Measurements from ENCODE around the gene RXRA. TPM values are rescaled to one million over a fixed set of nuclear protein-coding genes. Genes with fewer than 3 reads are reported as not detected.

Gene RXRA
- total and polyA plus RNA-seq, 2 of the 4 experiments (the other 2 are of a cell fraction): 7.5 to 17.9 TPM

- H2AK9ac ChIP-seq (replicated peaks; ENCODE audit: low read depth, low read length, poor library complexity): no peak overlapping the region
- no peaks in the 10 kb centered on the region for H3K79me1 ChIP-seq (ENCODE audit: low read depth in 1 of 2, low read length in 2 of 2)
- no peak overlapping the region for H3K14ac ChIP-seq (replicated peaks; ENCODE audit: low read depth, low read length)
- no peak overlapping the region for H3K4ac ChIP-seq (ENCODE audit: low read depth, low read length)
- H4K8ac ChIP-seq (ENCODE audit: low read depth in 2 of 2, low read length in 2 of 2): no peak overlapping the region
- no peak overlapping the region for H2BK5ac ChIP-seq (ENCODE audit: low read depth, low read length, poor library complexity, severe bottlenecking)
- H2BK20ac ChIP-seq (ENCODE audit: low read depth, low read length): no peak overlapping the region
- H3K4me3 ChIP-seq (ENCODE audit: insufficient read depth, low read depth, low read length): no peak overlapping the region
- peaks cover 16% of the 10 kb centered on the region for H3K9me1 ChIP-seq (ENCODE audit: insufficient read depth, low read length)
- H2AK5ac ChIP-seq (ENCODE audit: low read depth, low read length): 0 out of 2 replicates have a peak overlapping the region, but pooled peaks have one; percentile 16
- no peak overlapping the region for H3K23ac ChIP-seq (ENCODE audit: low read depth, low read length)
- no peak overlapping the region for H2AFZ ChIP-seq (replicated peaks; ENCODE audit: low read length, poor library complexity)
- H4K91ac ChIP-seq (ENCODE audit: insufficient read depth, low read depth, low read length): no peak overlapping the region
- H3K18ac ChIP-seq (ENCODE audit: low read depth, low read length): no peak overlapping the region
- H4K20me1 ChIP-seq (ENCODE audit: insufficient read depth, low read length): peaks cover 3% of the 10 kb centered on the region; the same call in 1 of the 2 replicates
- ATAC-seq (ENCODE audit: low read depth) (no peak), DNase-seq (no peak)
- TF ChIP-seq MXI1 (IDR thresholded peaks at IDR 0.05; ENCODE audit: borderline replicate concordance, low read depth, low read length): no peak
- no peak for TF ChIP-seq RFX5 (IDR thresholded peaks at IDR 0.05; ENCODE audit: low read depth, low read length)
- TF ChIP-seq CHD1 (IDR thresholded peaks at IDR 0.05; ENCODE audit: low read depth, low read length): no peak
- TF ChIP-seq MAFK (IDR thresholded peaks at IDR 0.05; ENCODE audit: low read depth, low read length): no peak
- TF ChIP-seq, protein P1, sequence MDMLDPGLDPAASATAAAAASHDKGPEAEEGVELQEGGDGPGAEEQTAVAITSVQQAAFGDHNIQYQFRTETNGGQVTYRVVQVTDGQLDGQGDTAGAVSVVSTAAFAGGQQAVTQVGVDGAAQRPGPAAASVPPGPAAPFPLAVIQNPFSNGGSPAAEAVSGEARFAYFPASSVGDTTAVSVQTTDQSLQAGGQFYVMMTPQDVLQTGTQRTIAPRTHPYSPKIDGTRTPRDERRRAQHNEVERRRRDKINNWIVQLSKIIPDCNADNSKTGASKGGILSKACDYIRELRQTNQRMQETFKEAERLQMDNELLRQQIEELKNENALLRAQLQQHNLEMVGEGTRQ (IDR thresholded peaks at IDR 0.05; ENCODE audit: low read depth, low read length): no peak
- peaks cover 40% of the 10 kb centered on the region for H3K4me1 ChIP-seq (ENCODE audit: control insufficient read depth, insufficient read depth, low read length)
- H3K9ac ChIP-seq (ENCODE audit: low read depth, low read length): no peak overlapping the region
- no peaks in the 10 kb centered on the region for H3K27me3 ChIP-seq (ENCODE audit: control insufficient read depth, insufficient read depth, low read length)
- no peak overlapping the region for H3K56ac ChIP-seq (ENCODE audit: extremely low read depth, insufficient read depth, low read length)
- no peak overlapping the region for H4K5ac ChIP-seq (ENCODE audit: low read depth, low read length)
- CTCF ChIA-PET: no interaction called here
- H2BK120ac ChIP-seq (ENCODE audit: low read depth, low read length): no peak overlapping the region
- no peaks in the 10 kb centered on the region for H3K9me3 ChIP-seq (ENCODE audit: control insufficient read depth, insufficient read depth, low read length)
- BruUV-seq (replicated peaks): no TSS peak
- H3K36me3 ChIP-seq (ENCODE audit: control insufficient read depth, insufficient read depth, low read length): no peaks in the 10 kb centered on the region
- H3K4me2 ChIP-seq (ENCODE audit: low read depth, low read length): no peak overlapping the region
- intact Hi-C loops (cut with micrococcal nuclease): loop anchor here (10.0 kb wide), 1 partner anchor 257 kb away; the partner anchor contains the start of gene BRD3
- no peak overlapping the region for H3K27ac ChIP-seq (ENCODE audit: insufficient read depth, low read length)
- peak overlapping the region; percentile 44; the same call in 1 of the 3 replicates for H2BK15ac ChIP-seq (ENCODE audit: low read depth, low read length)
- POLR2A ChIA-PET (ENCODE audit: unreplicated experiment): no interaction called here
- WGBS, 2 experiments (ENCODE audit: extremely low coverage in 2 of 2, insufficient read length in 1 of 2): 91% methylated on average over 10 of the region's 19 CpGs; no CpG with 5 or more reads in 1 of the 2 experiments
- dilution Hi-C loops (cut with HindIII; ENCODE audit: low sequenced_read_pairs, unreplicated experiment): no loop called here
- in situ Hi-C loops (cut with MboI; ENCODE audit: low sequenced_read_pairs): loop anchor here (5.0 kb wide), 1 partner anchor 155 kb away; no protein-coding TSS in a partner anchor
Measured at GRCh38 chr9:134321946-134322741, 4.1 kb upstream of the RXRA start.
